NCI-H510A (cell line): ENCODE results near the gene AP1M2.
"Not testable (repeated sequence)": the region's sequence is repeated elsewhere in the genome, so short reads cannot be mapped to it uniquely, and the experiment has no call there.

ENCODE experiments used
- DNase-seq: peaks from one replicate; lab custom pipeline; 2025; lab: John Stamatoyannopoulos, UW

Gene AP1M2

GRCh38 chr19:10565028-10565566, 22.0 kb downstream of the AP1M2 start:
- DNase-seq, result no peak

DNA sequence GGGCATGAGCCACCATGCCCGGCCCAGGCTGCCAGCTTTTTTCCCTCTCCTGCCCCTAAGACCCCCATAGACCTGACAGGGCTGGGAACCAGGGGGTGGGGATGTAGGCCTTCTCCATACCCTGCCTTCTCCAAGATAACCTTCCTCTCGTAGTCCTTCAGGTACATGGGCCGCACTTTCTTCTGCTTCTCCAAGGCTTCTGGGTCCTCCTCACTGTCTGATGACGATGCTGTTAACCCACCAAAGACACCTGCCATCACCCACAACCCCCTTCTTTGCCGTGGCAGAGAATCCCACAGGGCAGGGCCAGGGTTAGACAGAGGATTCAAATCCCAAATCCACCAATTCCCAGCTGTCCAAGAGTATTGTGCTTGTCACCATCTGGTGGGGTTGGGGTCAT, 24.5 kb downstream of the AP1M2 start:
- DNase-seq, result no peak

DNA sequence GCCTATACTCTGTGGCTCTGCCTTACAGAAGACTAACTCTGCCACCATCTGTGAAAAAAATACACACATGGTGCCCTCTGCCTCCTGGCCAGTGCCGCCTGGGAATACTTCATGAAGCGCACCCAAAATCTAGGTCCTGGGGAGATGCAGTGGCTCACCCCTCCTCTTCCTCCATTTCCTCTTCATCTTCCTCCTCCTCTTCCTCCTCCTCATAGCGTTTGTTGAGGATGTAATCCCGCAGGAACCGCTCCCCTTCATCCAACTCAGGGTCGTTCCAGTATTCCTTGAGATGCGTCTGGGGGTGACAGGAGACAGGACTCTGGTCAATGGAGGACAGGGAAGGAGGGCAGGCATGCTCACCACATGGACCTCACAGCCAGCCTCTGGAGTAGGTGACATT, 27.0 kb downstream of the AP1M2 start:
- DNase-seq, result no peak

DNA sequence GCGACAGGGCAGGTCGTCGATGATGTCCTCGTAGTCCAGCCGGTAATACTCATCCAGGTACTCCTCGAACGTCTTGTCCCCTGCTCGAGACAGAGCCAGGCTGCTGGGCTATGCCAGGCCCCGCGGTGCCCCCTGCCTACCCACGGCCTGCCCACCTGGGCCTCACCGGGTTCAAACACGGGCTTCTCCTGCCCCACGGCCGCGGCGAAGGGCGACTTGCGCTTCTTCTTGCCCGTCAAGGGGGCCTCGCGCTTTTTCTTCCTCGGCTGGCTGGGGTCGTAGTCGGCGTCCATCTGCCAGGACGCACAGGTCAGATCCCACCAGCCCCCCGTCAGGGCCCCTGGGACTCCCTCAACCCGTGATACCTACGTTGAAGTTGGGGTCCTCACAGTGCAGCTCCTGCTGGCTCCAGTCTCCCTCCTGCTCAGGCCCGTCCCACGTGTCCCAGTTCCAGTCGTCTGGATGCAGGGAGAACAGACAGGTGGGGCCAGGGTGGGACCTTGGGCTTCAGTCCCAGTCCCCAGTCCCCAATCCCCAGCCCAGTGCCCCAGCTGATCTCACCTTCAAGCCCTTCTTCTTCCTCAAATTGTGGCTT, 29.4 kb downstream of the AP1M2 start:
- DNase-seq, result no peak

DNA sequence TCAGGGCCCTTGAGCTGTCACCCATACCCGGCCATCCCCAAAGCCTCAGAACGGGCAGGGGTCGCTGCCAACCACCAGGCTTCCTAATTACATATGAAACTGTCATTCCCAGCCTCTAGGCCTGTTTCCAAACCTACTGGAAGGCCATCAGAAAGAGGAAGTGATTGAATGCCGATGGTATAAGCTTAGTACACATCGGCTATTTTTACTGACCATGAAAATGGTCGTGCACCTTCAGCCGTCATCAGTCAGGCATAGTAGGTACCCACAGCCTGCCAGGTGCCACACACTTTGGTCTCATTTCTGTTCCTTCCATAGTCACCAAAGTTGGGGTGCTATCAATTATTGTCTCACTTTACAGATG, 31.5 kb downstream of the AP1M2 start:
- DNase-seq, result no peak

DNA sequence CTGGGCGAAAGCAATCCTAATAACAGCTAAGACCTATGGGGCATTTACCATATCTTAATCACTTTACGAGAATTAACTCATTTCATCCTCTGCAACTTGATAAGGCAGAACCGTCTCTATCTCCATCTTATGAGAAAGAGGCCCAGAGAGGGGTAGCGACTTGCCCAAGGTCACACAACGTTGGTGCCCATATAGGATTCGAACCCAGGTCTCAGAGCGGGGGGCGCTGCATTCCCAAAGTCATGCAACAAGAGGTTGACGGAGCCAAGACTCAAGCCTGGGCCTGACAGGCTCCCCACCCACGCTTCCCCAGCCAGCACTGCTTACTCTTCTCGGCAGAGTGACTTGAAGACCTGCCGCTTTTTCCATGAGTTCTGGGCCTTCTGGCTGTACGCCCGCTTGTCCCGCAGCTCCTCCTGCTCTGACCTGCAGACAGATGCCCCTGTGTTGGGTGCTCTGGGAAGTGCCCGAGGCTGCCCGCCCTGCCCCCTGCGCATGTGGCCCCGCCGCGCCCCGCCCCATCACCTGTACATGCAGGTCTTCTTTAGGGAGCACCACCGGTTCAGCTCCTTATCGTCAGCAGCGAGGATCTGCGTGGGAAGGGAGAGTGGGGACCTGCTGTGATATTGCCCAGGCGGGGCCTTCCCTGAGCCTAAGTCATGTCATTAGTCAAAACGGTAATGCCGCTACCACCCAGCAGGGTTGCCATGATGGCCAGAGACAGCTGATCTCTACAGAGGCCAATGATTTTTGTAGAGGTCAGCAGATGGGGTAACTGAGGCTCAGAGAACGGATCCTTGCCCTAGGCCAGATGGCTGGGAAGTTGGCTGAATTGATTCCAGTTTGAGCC, 32.1 kb downstream of the AP1M2 start:
- no peak for DNase-seq

GRCh38 chr19:10553943-10554381, 33.1 kb downstream of the AP1M2 start:
- DNase-seq, result no peak

GRCh38 chr19:10553087-10553667, 33.9 kb downstream of the AP1M2 start:
- DNase-seq, result no peak

DNA sequence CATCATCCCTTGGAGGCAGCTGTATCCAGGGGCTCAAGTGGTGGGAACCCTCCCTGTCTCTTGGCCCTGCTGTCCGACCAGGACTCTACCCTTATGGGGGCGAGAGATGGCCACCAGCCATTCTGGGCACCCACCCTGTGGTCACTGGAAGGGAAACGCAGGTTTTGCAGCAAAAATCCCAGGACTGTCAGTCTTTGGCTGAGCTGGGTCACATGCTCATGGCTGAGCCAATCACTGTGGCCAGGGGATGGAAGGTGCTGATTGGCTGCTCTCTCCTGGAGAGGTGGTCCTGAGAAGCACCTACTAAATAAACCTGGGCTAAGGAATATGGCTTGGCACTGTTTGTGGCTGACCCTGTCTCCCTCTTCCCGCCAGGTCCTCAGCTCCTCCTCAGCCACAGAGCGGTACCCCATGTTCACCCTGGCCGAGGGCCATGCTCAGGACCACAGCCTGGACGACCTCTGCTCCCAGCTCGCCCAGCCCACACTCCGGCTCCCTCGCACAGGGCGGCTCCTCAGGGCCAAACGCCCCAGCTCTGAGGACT, 34.5 kb downstream of the AP1M2 start:
- DNase-seq, result no peak

- no peak for DNase-seq
Observed at GRCh38 chr19:10551698-10552301, 35.3 kb downstream of the AP1M2 start.

DNA sequence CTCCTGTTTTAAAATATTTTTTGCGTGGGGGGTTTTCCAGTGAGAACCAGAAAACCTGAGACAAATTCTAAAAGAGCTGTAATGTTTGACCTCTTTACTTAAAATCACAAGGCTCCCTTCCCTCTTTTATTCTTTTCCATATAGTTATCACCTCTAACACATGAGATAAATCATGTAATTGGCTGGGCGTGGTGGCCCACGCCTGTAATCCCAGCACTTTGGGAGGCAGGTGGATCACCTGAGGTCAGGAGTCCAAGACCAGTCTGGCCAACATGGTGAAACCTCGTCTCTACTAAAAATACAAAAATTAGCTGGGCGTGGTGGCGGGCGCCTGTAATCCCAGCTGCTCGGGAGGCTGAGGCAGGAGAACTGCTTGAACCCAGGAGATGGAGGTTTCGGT, 36.1 kb downstream of the AP1M2 start:
- DNase-seq, result not testable (repeated sequence)

DNA sequence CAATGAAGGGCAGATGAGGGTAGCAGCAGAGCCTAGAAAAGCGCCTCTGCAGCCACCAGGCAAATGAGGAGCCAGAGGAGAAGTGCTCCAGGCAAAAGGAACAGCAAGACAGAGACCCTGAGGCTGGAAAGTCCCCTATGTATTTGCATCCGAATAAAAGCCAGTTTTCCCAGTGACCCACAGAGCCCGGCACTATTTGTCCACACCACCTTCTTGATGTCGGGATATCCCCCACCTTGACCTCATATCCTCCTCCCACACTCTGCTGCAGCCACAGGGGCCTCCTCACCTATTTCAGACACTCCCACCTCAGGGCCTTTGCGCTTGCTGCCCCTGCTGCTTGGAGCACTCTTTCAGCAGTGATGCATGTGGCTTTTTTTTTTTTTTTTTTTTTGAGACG, 36.8 kb downstream of the AP1M2 start:
- no peak for DNase-seq

DNA sequence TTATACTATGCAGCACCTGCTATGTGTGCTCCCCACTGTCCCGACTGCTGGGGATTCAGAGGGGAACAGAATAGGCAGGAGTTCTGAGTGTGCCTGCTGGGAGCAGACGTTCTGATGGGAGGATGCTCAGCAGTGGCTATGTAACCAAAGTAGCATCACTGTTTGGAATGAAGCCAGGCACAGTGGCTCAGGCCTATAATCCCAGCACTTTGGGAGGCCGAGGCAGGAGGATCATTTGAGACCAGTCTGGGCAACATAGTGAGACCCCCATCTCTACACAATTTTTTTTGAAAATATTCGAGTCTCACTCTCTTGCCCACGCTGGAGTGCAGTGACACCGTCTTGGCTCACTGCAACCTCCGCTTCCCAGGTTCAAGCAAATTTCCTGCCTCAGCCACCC, 37.4 kb downstream of the AP1M2 start:
- DNase-seq, result no peak

- no peak for DNase-seq
Observed at GRCh38 chr19:10548746-10549276, 38.3 kb downstream of the AP1M2 start.

GRCh38 chr19:10546817-10547216, 40.3 kb downstream of the AP1M2 start:
- no peak for DNase-seq

DNA sequence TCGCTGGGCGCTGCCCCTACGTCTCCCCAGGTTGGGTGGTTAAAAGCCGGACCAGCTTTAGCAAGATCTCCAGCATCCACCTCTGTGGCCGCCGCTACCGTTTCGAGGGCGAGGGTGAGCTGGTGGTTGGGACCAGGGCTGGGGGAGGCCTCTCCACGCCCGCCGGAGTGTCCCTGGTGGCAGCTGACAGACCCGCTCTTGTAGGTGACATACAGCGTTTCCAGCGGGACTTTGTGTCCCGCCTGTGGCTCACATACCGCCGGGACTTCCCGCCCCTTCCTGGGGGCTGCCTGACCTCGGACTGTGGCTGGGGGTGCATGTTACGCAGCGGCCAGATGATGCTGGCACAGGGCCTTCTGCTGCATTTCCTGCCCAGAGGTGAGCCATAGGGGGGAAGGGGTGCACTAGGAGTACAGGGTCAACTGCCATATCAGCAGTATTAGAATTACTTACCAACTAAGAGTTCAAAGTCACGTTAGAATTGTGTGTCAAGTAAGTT, 42.3 kb downstream of the AP1M2 start:
- no peak for DNase-seq

GRCh38 chr19:10544242-10544752, 42.8 kb downstream of the AP1M2 start:
- DNase-seq, result no peak

DNA sequence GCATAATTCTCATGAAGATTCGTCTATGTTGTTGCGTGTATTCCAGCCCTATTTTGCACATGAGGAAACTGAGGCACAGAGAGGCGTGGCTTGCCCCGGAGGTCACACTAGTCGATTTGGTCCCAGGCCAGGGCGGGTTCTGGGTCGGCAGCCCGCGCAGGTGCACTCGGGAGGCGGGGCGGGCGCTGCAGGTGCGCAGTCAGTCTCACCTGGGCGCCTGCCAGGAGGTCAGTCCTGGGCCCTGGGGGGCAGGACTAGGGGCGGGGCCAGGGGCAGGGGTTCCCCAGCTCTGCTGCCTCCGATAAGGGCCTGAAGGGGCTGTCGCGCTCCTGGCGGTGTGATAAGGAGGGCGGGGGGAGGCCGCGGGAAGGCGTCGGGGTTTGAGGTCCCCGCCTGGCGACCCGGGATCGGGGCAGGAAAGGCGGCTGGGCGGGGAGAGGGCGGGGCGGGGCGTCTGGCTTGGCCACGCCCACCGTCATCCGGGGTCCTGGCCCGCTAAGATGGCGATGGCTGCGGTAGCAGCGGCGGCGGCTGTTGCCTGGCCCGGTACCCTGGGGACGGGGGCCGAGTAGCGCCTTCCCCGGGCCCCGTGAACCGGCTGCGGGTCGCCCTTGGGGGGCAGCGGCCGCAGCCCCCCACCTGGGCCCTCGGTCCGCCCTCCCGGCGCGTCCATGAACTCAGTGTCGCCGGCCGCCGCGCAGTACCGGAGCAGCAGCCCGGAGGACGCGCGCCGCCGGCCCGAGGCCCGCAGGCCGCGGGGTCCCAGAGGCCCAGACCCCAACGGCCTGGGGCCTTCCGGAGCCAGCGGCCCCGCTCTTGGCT, 43.5 kb downstream of the AP1M2 start, which contains the start of gene ATG4D:
ATG4D (plus strand) TSS at position 485 of the 822 bp plus-strand sequence; CDS start at position 672, 187 bp downstream.
- DNase-seq, result peak; percentile 96

GRCh38 chr19:10543059-10543419, 44.1 kb downstream of the AP1M2 start:
- DNase-seq, result no peak

DNA sequence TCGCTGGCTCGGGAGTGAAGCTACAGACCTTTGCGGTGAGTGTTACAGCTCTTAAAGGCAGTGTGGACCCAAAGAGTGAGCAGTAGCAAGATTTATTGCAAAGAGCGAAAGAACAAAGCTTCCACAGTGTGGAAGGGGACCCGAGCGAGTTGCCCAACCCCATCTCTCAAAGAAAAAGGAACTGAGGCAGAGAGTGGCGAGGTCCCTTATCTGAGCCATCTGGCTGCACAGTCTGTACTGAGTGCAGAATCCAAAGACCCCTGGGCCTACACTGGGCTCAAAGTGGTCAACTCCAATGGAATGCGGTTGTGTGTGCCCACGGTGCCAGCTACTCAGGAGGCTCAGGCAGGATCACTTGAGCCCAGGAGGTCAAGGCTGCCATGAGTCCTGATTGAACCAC, 48.1 kb downstream of the AP1M2 start:
- not testable (repeated sequence) for DNase-seq
